HG02870 (cell line): ENCODE results near the gene KRCC1.
"Not testable (repeated sequence)": the region's sequence is repeated elsewhere in the genome, so short reads cannot be mapped to it uniquely, and the experiment has no call there.

Source experiments
- ATAC-seq: cut with Tn5 transposase; IDR thresholded peaks from one replicate; pipeline ENCODE4 v1.9.1; 2021; ENCODE audit warnings: mild to moderate bottlenecking, moderate library complexity; ENCODE audit not compliant: unreplicated experiment

The KRCC1 gene

GRCh38 chr2:88045561-88045960 lies 10.0 kb downstream of the KRCC1 start:
- not testable (repeated sequence) for ATAC-seq

DNA sequence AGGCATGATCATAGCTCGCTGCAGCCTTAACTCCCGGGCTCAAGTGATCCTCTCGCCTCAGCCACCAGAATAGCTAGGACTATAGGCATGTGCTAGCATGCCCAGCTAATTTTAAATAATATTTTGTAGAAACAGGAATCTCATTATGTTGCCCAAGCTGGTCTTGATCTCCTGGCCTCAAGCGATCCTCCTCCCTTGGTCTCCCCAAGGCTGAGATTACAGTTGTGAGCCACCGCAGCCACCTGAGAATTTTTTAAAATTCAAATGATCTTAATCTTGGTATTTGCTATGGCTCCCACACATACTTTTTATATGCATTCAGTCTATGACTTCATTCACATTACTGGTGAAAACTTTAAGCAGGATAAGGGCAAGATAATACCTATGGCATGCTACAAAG lies 13.1 kb downstream of the KRCC1 start:
- ATAC-seq = no peak

GRCh38 chr2:88038263-88039105 lies 17.1 kb downstream of the KRCC1 start:
- ATAC-seq = no peak

DNA sequence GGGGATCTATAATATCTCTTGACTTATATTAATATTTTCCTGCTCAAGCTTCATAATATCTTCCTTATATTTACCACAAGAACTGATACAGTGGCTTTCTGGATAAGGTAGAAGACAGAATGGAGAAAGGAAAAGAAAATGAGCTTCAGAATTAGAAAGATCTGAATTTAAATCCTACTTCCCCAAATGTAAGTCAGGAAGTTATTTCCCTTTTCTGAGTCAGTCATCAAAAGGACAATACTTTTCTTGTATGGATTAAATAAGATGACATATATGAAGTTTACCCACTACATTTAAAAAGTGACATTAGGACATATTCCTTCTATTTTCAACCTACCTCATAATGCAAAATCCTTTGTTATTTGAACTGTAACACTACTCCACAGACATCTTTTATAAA lies 19.0 kb downstream of the KRCC1 start:
- ATAC-seq = no peak

DNA sequence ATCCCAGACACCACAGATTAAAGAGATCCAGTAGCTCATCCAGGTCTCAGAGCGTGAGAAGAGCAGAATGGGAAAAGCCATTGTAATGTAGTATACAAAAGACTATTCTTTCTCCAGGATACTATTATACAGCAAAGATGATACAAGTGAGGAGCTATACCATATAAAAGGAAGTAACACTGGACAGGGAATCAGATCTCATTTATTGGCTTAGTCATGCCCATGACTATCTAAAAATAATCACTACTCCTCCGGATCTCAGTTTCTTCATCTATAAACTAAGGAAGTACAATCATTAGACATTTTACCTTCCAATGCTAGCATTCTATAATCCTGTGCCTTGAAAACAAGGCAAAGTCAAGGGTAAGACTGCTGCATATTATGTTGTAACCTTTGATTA lies 19.4 kb downstream of the KRCC1 start:
- ATAC-seq = no peak

DNA sequence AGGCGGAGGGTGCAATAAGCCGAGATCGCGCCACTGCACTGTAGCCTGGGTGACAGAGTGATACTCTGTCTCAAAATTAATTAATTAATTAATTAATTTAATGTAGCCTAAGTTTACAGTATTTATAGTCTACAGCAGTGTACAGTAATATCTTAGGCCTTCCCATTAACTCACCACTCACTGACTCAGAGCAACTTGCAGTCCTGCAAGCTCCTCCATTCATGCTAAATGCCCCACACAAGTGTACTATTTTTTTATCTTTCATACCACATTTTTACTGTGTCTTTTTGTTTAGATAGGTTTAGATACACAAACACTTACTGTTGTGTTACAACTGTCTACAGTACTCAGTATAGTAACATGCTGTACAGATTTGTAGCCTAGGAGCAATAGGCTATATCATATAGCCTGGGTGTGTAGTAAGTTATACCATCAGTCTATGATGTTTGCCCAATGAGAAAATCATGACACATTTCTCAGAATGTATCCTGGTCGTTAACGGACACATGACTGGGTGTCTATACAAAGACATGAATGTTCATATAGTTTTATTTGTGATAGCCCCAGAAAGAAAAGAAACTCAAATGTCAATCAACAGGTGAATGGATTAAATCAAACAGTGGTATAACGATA lies 23.4 kb downstream of the KRCC1 start:
- ATAC-seq = no peak

DNA sequence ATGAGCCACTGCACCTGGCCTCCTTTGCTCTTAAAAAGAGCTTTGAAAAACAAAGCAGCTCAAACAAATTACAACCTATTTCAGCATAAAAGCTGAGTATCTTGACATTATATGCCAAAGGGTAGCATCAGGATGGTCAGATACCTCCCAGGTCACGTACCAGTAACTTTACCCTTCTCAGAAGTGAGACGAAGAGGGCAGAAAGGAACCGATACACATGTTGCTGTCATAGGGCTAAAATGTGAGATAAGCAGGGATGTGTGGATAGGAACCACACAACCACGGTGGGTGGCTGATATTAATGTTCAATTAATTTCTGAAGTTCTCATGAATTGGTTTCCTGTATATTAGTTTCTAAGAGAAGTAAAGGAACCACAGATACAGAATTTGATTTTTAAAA lies 26.7 kb downstream of the KRCC1 start:
- no peak for ATAC-seq

DNA sequence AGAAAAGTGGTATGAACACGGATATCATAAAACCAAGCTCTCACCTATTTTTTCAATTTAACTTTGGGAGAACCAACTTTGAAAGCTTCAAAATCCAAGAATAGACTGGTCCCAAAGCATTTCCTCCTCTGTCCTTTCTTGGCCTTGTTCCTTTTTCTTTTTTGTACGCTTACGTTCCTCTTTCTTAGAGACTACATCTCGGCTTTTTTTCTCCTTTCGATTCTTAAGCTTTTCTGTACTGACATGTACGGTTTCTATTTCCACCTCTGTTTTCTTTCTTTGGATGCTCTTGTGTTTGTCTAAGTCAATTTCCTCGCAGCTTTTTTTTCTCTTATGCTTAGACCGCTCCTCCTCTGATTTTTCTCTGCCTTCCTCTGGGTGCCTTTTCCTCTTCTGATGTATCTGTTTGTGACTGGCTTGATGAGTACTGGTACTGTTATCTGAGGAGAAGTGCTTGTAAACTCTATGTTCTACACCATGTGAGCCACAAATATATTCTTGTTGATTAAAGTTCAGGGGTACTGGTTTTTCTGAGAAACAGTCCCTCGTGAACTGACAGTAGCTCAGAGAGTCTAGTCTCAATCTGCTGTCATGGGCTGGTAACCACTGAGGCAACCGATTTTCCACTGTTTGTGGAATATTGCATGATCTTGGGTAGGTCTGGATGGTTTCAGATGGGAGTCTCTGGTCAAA lies 27.7 kb downstream of the KRCC1 start:
- ATAC-seq = no peak

DNA sequence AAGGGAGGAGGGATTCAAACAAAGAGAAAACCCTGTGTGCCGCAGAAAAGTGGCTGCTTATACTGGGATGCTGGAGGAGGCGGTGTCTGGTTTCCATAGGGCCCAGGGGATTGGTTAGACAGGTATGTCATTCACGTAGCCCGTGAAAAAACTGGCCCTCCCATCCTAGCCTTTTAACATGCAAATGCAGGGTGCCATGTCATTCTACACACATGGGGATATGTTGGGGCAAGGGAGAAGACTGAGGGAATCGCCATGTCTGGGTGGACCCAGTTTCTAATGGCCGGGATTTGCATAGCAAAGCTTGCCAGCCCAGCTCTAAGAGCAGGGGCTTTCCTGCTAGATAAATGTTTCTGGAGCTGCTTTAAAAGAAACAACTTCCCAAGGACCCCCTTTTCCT lies 31.1 kb downstream of the KRCC1 start:
- no peak for ATAC-seq

DNA sequence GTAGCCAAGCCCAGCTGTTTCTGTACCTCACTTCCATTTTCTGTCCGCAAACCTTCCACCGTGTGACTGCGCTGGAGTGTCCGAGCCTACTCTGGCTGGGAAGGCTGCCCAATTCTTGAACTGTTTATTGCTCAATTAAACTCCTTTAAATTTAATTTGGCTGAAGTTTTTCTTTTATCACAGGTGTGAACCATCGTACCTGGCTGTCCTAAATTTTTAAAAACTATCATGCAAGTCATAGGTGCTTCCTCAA lies 33.0 kb downstream of the KRCC1 start:
- no peak for ATAC-seq

- ATAC-seq = no peak
Measured at GRCh38 chr2:88019985-88020384, 35.6 kb downstream of the KRCC1 start.

GRCh38 chr2:88018909-88019308 lies 36.7 kb downstream of the KRCC1 start:
- no peak for ATAC-seq

DNA sequence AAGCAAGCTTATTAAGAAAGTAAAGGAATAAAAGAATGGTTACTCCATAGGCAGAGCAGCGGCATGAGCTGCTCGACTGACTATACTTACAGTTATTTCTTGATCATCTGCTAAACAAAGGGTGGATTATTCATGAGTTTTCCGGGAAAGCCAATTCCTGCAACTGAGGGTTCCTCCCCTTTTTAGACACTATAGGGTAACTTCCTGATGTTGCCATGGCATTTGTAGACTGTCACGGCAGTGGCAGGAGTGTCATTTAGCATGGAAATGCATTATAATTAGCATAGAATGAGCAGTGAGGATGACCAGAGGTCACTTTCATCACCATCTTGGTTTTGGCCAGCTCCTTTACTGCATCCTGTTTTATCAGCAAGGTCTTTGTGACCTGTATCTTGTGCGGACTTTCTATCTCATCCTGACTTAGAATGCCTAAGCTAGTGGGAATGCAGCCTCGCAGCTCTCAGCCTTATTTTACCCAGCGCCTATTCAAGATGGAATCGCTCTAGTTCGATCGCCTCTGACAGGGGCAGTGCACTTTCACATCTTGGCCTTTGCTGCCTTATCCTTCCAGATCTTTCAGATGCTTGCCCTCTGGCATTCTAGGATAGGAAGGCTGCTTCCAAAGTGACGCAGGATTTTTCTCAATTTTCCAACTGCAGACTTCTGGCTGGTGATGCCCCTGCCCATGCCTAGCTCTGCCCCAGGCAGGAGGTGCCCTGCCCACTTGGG lies 37.3 kb downstream of the KRCC1 start:
- ATAC-seq = not testable (repeated sequence)

DNA sequence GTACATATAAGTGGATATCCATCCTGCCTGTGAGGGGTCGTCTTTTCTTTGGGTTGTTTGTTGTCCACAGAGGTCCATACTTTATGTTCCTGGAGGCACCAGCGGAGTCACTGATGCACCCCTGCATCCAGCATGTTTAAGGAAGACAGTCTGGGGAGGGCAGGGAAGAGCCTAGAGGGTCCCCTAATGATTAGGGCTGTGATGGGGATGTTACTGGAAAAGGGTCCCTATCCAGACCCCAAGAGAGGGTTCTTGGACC lies 37.9 kb downstream of the KRCC1 start:
- ATAC-seq = not testable (repeated sequence)

- ATAC-seq = peak; percentile 64
Measured at GRCh38 chr2:88016960-88017779, 38.4 kb downstream of the KRCC1 start.

DNA sequence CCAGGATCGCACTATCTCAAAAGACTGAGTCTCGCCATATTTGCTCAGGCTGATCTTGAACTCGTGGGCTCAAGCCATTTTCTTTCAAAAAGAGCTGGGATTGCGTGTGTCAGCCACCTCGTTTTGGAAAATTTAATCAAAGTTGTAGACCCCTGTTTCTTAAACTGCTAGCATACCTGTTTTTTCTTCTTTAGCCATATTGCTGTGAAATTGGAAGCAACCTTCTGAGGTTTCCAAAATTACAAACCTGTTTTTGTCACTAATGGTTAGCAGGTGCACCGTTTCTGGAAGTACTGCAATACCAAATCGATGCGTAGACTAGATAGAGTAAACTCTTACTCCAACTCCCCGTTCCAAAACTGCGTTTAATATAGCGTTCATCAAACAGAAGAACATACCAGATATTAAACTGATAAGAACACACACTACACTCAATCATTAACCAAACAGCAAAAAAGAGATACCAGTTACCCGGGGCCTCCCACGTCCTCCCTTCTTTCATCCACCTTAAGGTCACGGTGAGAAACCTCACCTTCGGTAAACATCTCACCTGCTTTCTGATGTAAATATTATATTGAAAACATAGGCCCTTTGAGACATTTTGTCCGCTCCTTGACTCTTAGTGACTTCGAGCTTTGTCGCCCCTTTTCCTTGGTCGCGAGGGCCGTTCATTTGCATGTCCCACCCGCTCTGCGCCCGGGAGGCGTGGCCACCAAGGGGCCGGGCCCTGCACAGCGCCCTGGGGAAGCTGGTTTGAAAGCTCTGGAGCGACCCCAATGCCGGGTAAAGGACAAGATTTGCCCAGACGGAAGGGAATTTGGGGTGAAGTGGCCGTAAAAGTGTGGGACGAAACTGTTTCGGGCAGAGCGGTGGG lies 39.3 kb downstream of the KRCC1 start, which contains the start of gene RNU2-63P:
RNU2-63P (minus strand) TSS at position 462 of the 874 bp plus-strand sequence.
- peak; percentile 70 for ATAC-seq

- no peak for ATAC-seq
Measured at GRCh38 chr2:88011011-88011410, 44.6 kb downstream of the KRCC1 start.

- ATAC-seq = no peak
Measured at GRCh38 chr2:88010136-88010535, 45.4 kb downstream of the KRCC1 start.

- no peak for ATAC-seq
Measured at GRCh38 chr2:88006912-88007439, 48.6 kb downstream of the KRCC1 start.

DNA sequence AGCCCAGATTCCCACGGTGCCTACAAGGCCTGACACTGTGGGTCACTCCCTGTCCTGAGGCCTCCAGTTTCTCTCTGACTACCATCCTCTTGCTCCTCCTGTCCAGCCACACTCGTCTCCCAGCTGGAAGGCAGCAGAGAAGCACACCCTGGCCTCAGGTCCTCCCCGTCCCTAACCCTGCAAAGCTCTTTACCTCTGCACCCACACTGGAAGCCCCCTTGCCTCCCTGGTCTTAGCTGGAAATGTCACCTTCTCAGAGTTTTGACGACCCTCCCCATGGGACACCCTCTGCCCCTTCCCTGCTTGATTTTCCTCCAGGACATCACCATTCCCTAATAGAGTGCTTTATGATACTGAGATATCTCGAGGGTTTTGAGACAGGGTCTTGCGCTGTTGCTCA lies 49.8 kb downstream of the KRCC1 start:
- ATAC-seq = no peak
